GM12878 (cell line): ENCODE data around the gene STXBP1. TPM values are rescaled to one million over a fixed set of nuclear protein-coding genes. Genes with fewer than 3 reads are reported as not detected.

Source experiments
- ATAC-seq: fragments of 200-7000 bp; cut with Tn5 transposase; 3 replicates; pipeline ENCODE4 v1.9.1; 2020; ENCODE audit warnings: mild to moderate bottlenecking, moderate library complexity
- BruUV-seq: library from RNA; stranded (reverse); fragments of 400-500 nt; replicated peaks from 2 replicates; lab custom pipeline; 2021; lab: Mats Ljungman, UMichigan
- CTCF ChIA-PET: fragments of 300-600 bp; sonication (Branson Sonifier 250); formaldehyde crosslinking; extraction: SDS; loops from one replicate; lab custom pipeline; 2021; ENCODE audit warnings: inconsistent platforms; lab: Yijun Ruan, JAX
- POLR2A ChIA-PET: fragments of 350-600 bp; formaldehyde crosslinking; extraction: SDS; loops from one replicate; lab custom pipeline; 2021; ENCODE audit warnings: inconsistent platforms; lab: Charles Lee
- RAD21 ChIA-PET: fragments of 300-600 bp; sonication (Branson Sonifier 250); formaldehyde crosslinking; loops from one replicate; lab custom pipeline; 2023; ENCODE audit warnings: antibody characterized with exemption; ENCODE audit not compliant: unreplicated experiment; lab: Charles Lee
- SMC1A ChIA-PET: fragments of 300-600 bp; sonication (Branson Sonifier 250); formaldehyde crosslinking; loops from one replicate; lab custom pipeline; 2023; ENCODE audit not compliant: unreplicated experiment, uncharacterized antibody; lab: Charles Lee
- DNase-seq: peaks from one replicate; pipeline ENCODE4 v3.0.0-alpha.2; 2011; ENCODE audit warnings: low read depth, low spot score
- FAIRE-seq: peaks from 3 replicates; lab custom pipeline; 2011; peaks lifted over from hg19 to GRCh38; lab: Jason Lieb, UNC
- H2AFZ ChIP-seq: 2 replicates; pipeline ENCODE4 v1.6.0; 2011; ENCODE audit warnings: low read depth, low read length, control low read depth; ENCODE audit not compliant: control insufficient read depth
- H3K27ac ChIP-seq: 2 replicates; pipeline ENCODE4 v1.5.1; 2011; ENCODE audit warnings: control low read depth; ENCODE audit not compliant: control insufficient read depth, insufficient read depth
- H3K27me3 ChIP-seq, 2 experiments: replicated peaks in 1 of 2; 2 replicates each; pipeline versions ENCODE4 v1.6.0 to v1.6.1; 2011; ENCODE audit warnings: low read length in 1 of 2; ENCODE audit not compliant: control insufficient read depth in 2 of 2, insufficient read depth in 2 of 2
- H3K36me3 ChIP-seq, 2 experiments: 2 replicates each; pipeline ENCODE4 v1.5.1; 2011; ENCODE audit warnings: low read length in 1 of 2; ENCODE audit not compliant: control insufficient read depth in 2 of 2, insufficient read depth in 2 of 2
- H3K4me1 ChIP-seq: 2 replicates; pipeline ENCODE4 v1.6.1; 2011; ENCODE audit warnings: mild to moderate bottlenecking, low read length, moderate library complexity, mixed read lengths; ENCODE audit not compliant: control insufficient read depth, insufficient read depth
- H3K4me2 ChIP-seq: 2 replicates; pipeline ENCODE4 v1.6.0; 2011; ENCODE audit warnings: control low read depth; ENCODE audit not compliant: control insufficient read depth, insufficient read depth
- H3K4me3 ChIP-seq: fragments of 200-600 bp; sonication (generic); 2 replicates; pipeline ENCODE4 v1.5.1; 2016
- H3K79me2 ChIP-seq: 2 replicates; pipeline ENCODE4 v1.6.0; 2011; ENCODE audit warnings: low read length; ENCODE audit not compliant: control insufficient read depth, insufficient read depth
- H3K9ac ChIP-seq: 2 replicates; pipeline ENCODE4 v1.8.0; 2011; ENCODE audit warnings: low read length, control low read depth, mixed read lengths; ENCODE audit not compliant: control insufficient read depth, insufficient read depth
- H3K9me3 ChIP-seq: replicated peaks from 3 replicates; pipeline ENCODE4 v1.5.1; 2011; ENCODE audit warnings: mild to moderate bottlenecking, low read length; ENCODE audit not compliant: control insufficient read depth, insufficient read depth
- H4K20me1 ChIP-seq: 2 replicates; pipeline ENCODE4 v1.6.0; 2011; ENCODE audit not compliant: control insufficient read depth, insufficient read depth
- ATF3 ChIP-seq: IDR thresholded peaks from 2 replicates; pipeline ENCODE4 v1.6.1; 2011; ENCODE audit warnings: low read depth, mild to moderate bottlenecking, low read length, moderate library complexity, borderline replicate concordance; ENCODE audit errors: extremely low read depth
- FOS ChIP-seq: IDR thresholded peaks from 3 replicates; pipeline ENCODE4 v1.6.1; 2011; ENCODE audit warnings: borderline replicate concordance; ENCODE audit not compliant: insufficient read length; ENCODE audit errors: extremely low read depth
- KDM1A ChIP-seq: fragments of 200-600 bp; sonication (generic); IDR thresholded peaks from 2 replicates; pipeline ENCODE4 v1.6.1; 2016; ENCODE audit warnings: borderline replicate concordance
- NR2C2 ChIP-seq: IDR thresholded peaks from 2 replicates; pipeline ENCODE4 v1.6.1; 2011; ENCODE audit warnings: borderline replicate concordance, low read depth; ENCODE audit not compliant: control insufficient read depth, insufficient read length
- NRF1 ChIP-seq: conservative IDR thresholded peaks from 2 replicates; pipeline ENCODE4 v1.6.1; 2011; ENCODE audit warnings: mild to moderate bottlenecking, low read depth, low read length, improper control_type of control experiment
- TCF3 ChIP-seq: IDR thresholded peaks from 2 replicates; pipeline ENCODE4 v1.6.1; 2012; ENCODE audit warnings: low read depth, mild to moderate bottlenecking, low read length, borderline replicate concordance; ENCODE audit not compliant: insufficient read depth
- ZNF274 ChIP-seq: IDR thresholded peaks from one replicate; pipeline ENCODE4 v1.8.0; 2011; ENCODE audit not compliant: insufficient read length, insufficient read depth
- ZNF687 ChIP-seq: fragments of 450-650 bp; IDR thresholded peaks from 2 replicates; pipeline ENCODE4 v1.6.1; 2017; ENCODE audit warnings: mild to moderate bottlenecking, moderate library complexity
- WGBS: methylation state at CpG from one replicate; pipeline ENCODE4 v1.1.6; 2016; ENCODE audit warnings: low lambda C conversion rate; ENCODE audit not compliant: insufficient replicate concordance, insufficient coverage; ENCODE audit errors: missing lambda C conversion rate; 5-methylcytosine and 5-hydroxymethylcytosine counted together
- in situ Hi-C: fragments of 300-500 bp; cut with MboI; formaldehyde crosslinking; loops from 9 replicates; pipeline ENCODE4 v1.14.3; 2018; ENCODE audit warnings: mixed read lengths
- intact Hi-C: fragments of 100-400 bp; cut with micrococcal nuclease; formaldehyde crosslinking; loops from one replicate; pipeline ENCODE4 v1.14.2; 2022; ENCODE audit not compliant: unreplicated experiment
- polyA plus RNA-seq, 11 experiments: library from polyadenylated mRNA; depleted of rRNA in 4 of 11; unstranded in 6 of 11; stranded (reverse) in 5 of 11; fragments of >200 nt; fragmentation: Nextera tagmentation in 4 of 11; fragmentation: Illumina TruSeq in 1 of 11; extraction: Ambion mirVana in 4 of 11; extraction: Trizol in 1 of 11; gene quantifications; 1 replicate in 1 of 11; 2 replicates in 10 of 11; pipeline versions ENCODE4 v1.2.1 to v1.2.3, GENCODE V29; 2011 to 2016; ENCODE audit warnings: inconsistent platforms in 2 of 11, missing spikeins in 2 of 11, low read depth in 1 of 11
- total RNA-seq, 4 experiments: library from RNA; depleted of rRNA in 3 of 4; stranded (reverse); fragments of >200 nt in 3 of 4; fragmentation: Illumina TruSeq in 1 of 4; extraction: Trizol in 1 of 4; gene quantifications; 2 replicates each; pipeline versions ENCODE4 v1.2.1 to v1.2.3, GENCODE V29; 2013 to 2021
- TF ChIP-seq, protein P1 (sequence below): fragments of 450-650 bp; IDR thresholded peaks from 2 replicates; pipeline ENCODE4 v1.6.1; 2017; ENCODE audit warnings: borderline replicate concordance

Gene STXBP1
- total and polyA plus RNA-seq, 10 of the 15 experiments (the other 5 are each of a cell fraction or from before 2014, with no cell fraction given), result 0.08 to 0.85 (median 0.31) TPM; not detected in 3

GRCh38 chr9:127664678-127665507 is 52.8 kb downstream of the STXBP1 start:
- 49% methylated on average over 10 of the region's 10 CpGs for WGBS
- ChIA-PET POLR2A (no interaction called here), CTCF (no interaction called here)
- in situ Hi-C loops, result no loop called here
- no peak overlapping the region for H3K4me2 ChIP-seq
- H2AFZ ChIP-seq, result no peak overlapping the region
- no peak for ATAC-seq
- no peaks in the 10 kb centered on the region for H3K4me1 ChIP-seq
- H3K9ac ChIP-seq, result no peak overlapping the region
- no peak for TF ChIP-seq ATF3
- no peak for TF ChIP-seq FOS
- TF ChIP-seq, protein P1, sequence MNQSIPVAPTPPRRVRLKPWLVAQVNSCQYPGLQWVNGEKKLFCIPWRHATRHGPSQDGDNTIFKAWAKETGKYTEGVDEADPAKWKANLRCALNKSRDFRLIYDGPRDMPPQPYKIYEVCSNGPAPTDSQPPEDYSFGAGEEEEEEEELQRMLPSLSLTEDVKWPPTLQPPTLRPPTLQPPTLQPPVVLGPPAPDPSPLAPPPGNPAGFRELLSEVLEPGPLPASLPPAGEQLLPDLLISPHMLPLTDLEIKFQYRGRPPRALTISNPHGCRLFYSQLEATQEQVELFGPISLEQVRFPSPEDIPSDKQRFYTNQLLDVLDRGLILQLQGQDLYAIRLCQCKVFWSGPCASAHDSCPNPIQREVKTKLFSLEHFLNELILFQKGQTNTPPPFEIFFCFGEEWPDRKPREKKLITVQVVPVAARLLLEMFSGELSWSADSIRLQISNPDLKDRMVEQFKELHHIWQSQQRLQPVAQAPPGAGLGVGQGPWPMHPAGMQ, result no peak
- no peak for TF ChIP-seq NR2C2
- no peak for TF ChIP-seq NRF1
- no peak for TF ChIP-seq ZNF687
- no peak for TF ChIP-seq ZNF274
- TF ChIP-seq KDM1A, result no peak
- no peak for TF ChIP-seq TCF3
- TF ChIP-seq, all 136 proteins: peak for 0
- ChIA-PET SMC1A (no interaction called here), RAD21 (no interaction called here)
- no TSS peak for BruUV-seq
- no peak overlapping the region for H3K27ac ChIP-seq
- H3K36me3 ChIP-seq, result no peaks in the 10 kb centered on the region
- intact Hi-C loops, result no loop called here
- no peaks in the 10 kb centered on the region for H3K79me2 ChIP-seq
- DNase-seq (no peak), FAIRE-seq (no peak)
- peaks cover 5 to 10% of the 10 kb centered on the region in 2 experiments; a peak in 3 of 4 replicates for H3K27me3 ChIP-seq
- H3K4me3 ChIP-seq, result no peak overlapping the region
- H4K20me1 ChIP-seq, result no peaks in the 10 kb centered on the region
- no peaks in the 10 kb centered on the region for H3K9me3 ChIP-seq
